IMR-90 (cell line): Measurements from ENCODE around the gene BATF. TPM values are rescaled to one million over a fixed set of nuclear protein-coding genes. Genes with fewer than 3 reads are reported as not detected.

Source experiments
- ATAC-seq: fragments of 200-7000 bp; cut with Tn5 transposase; 2 replicates; pipeline ENCODE4 v1.9.1; 2020; ENCODE audit warnings: low read depth, mild to moderate bottlenecking, moderate library complexity
- BruUV-seq: library from RNA; stranded (reverse); fragments of 400-500 nt; replicated peaks from 2 replicates; lab custom pipeline; 2021; lab: Mats Ljungman, UMichigan
- CTCF ChIA-PET: fragments of 300-600 bp; formaldehyde crosslinking; extraction: SDS; loops from one replicate; lab custom pipeline; 2021; ENCODE audit warnings: antibody characterized with exemption; lab: Yijun Ruan, JAX
- POLR2A ChIA-PET: fragments of 300-600 bp; sonication (Branson Sonifier 250); formaldehyde crosslinking; loops from one replicate; lab custom pipeline; 2022; ENCODE audit warnings: antibody characterized with exemption; ENCODE audit not compliant: unreplicated experiment; lab: Charles Lee
- DNase-seq: peaks from one replicate; pipeline ENCODE4 v3.0.0; 2013
- H2AFZ ChIP-seq: replicated peaks from 2 replicates; pipeline ENCODE3; 2013; ENCODE audit warnings: low read length, mild to moderate bottlenecking; ENCODE audit not compliant: poor library complexity
- H2AK5ac ChIP-seq: 2 replicates; pipeline ENCODE4 v1.6.1; 2013; ENCODE audit warnings: low read depth, low read length, inconsistent platforms
- H2AK9ac ChIP-seq: replicated peaks from 2 replicates; pipeline ENCODE3; 2013; ENCODE audit warnings: mild to moderate bottlenecking, low read depth, low read length, moderate library complexity; ENCODE audit not compliant: poor library complexity
- H2BK120ac ChIP-seq: 2 replicates; pipeline ENCODE4 v1.6.1; 2013; ENCODE audit warnings: low read depth, low read length, inconsistent platforms
- H2BK15ac ChIP-seq: 3 replicates; pipeline ENCODE4 v1.6.1; 2013; ENCODE audit warnings: low read depth, low read length, inconsistent platforms
- H2BK20ac ChIP-seq: 2 replicates; pipeline ENCODE4 v1.6.1; 2013; ENCODE audit warnings: low read depth, mild to moderate bottlenecking, inconsistent platforms, low read length, moderate library complexity
- H2BK5ac ChIP-seq: 2 replicates; pipeline ENCODE4 v1.6.1; 2013; ENCODE audit warnings: mild to moderate bottlenecking, low read depth, low read length, inconsistent platforms; ENCODE audit not compliant: poor library complexity, severe bottlenecking
- H3K14ac ChIP-seq: replicated peaks from 2 replicates; pipeline ENCODE4 v1.6.1; 2013; ENCODE audit warnings: low read depth, low read length, inconsistent platforms
- H3K18ac ChIP-seq: 2 replicates; pipeline ENCODE4 v1.6.1; 2013; ENCODE audit warnings: low read depth, low read length, control low read depth
- H3K23ac ChIP-seq: 2 replicates; pipeline ENCODE4 v1.6.1; 2013; ENCODE audit warnings: low read depth, low read length, inconsistent platforms
- H3K27ac ChIP-seq: 2 replicates; pipeline ENCODE4 v1.5.1; 2013; ENCODE audit warnings: mild to moderate bottlenecking, control low read depth, low read length; ENCODE audit not compliant: insufficient read depth
- H3K27me3 ChIP-seq: 2 replicates; pipeline ENCODE4 v1.6.1; 2013; ENCODE audit warnings: low read length; ENCODE audit not compliant: control insufficient read depth, insufficient read depth
- H3K36me3 ChIP-seq: 2 replicates; pipeline ENCODE4 v1.6.1; 2013; ENCODE audit warnings: low read length, mixed read lengths; ENCODE audit not compliant: control insufficient read depth, insufficient read depth
- H3K4ac ChIP-seq: 2 replicates; pipeline ENCODE4 v1.6.1; 2013; ENCODE audit warnings: low read depth, low read length, inconsistent platforms
- H3K4me1 ChIP-seq: 2 replicates; pipeline ENCODE4 v1.6.1; 2013; ENCODE audit warnings: low read length, mixed read lengths; ENCODE audit not compliant: control insufficient read depth, insufficient read depth
- H3K4me2 ChIP-seq: 2 replicates; pipeline ENCODE4 v1.6.1; 2013; ENCODE audit warnings: low read depth, mild to moderate bottlenecking, control low read depth, low read length, moderate library complexity
- H3K4me3 ChIP-seq: 2 replicates; pipeline ENCODE4 v1.5.1; 2013; ENCODE audit warnings: low read depth, mild to moderate bottlenecking, control low read depth, low read length, moderate library complexity; ENCODE audit not compliant: insufficient read depth
- H3K56ac ChIP-seq: 2 replicates; pipeline ENCODE4 v1.6.1; 2013; ENCODE audit warnings: low read length, inconsistent platforms; ENCODE audit not compliant: insufficient read depth; ENCODE audit errors: extremely low read depth
- H3K79me1 ChIP-seq, 2 experiments: 2 replicates each; pipeline ENCODE4 v1.6.1; 2013; ENCODE audit warnings: low read length in 2 of 2, inconsistent platforms in 1 of 2, low read depth in 1 of 2
- H3K9ac ChIP-seq: 2 replicates; pipeline ENCODE4 v1.6.1; 2013; ENCODE audit warnings: low read depth, low read length, control low read depth
- H3K9me1 ChIP-seq: 2 replicates; pipeline ENCODE4 v1.6.1; 2013; ENCODE audit warnings: low read length, inconsistent platforms; ENCODE audit not compliant: insufficient read depth
- H3K9me3 ChIP-seq: 2 replicates; pipeline ENCODE4 v1.6.1; 2013; ENCODE audit warnings: low read length; ENCODE audit not compliant: control insufficient read depth, insufficient read depth
- H4K20me1 ChIP-seq: 2 replicates; pipeline ENCODE4 v1.6.1; 2013; ENCODE audit warnings: low read length, inconsistent platforms; ENCODE audit not compliant: insufficient read depth
- H4K5ac ChIP-seq: 2 replicates; pipeline ENCODE4 v1.6.1; 2013; ENCODE audit warnings: mild to moderate bottlenecking, low read depth, low read length, control low read depth
- H4K8ac ChIP-seq, 2 experiments: 2 replicates each; pipeline ENCODE4 v1.6.1; 2013; ENCODE audit warnings: low read depth in 2 of 2, low read length in 2 of 2, control low read depth in 1 of 2, inconsistent platforms in 1 of 2
- H4K91ac ChIP-seq: 2 replicates; pipeline ENCODE4 v1.6.1; 2013; ENCODE audit warnings: low read depth, low read length, inconsistent platforms; ENCODE audit not compliant: insufficient read depth
- BHLHE40 ChIP-seq: fragments of 150-350 bp; IDR thresholded peaks from 2 replicates; pipeline ENCODE4 v1.6.1; 2016; ENCODE audit warnings: mild to moderate bottlenecking, low read depth, low read length
- CEBPB ChIP-seq: IDR thresholded peaks from 2 replicates; pipeline ENCODE4 v1.6.1; 2012; ENCODE audit warnings: low read depth, low read length, improper control_type of control experiment
- CHD1 ChIP-seq: IDR thresholded peaks from 2 replicates; pipeline ENCODE4 v1.6.1; 2012; ENCODE audit warnings: low read depth, low read length, improper control_type of control experiment
- FOS ChIP-seq: fragments of 150-350 bp; IDR thresholded peaks from 2 replicates; pipeline ENCODE4 v1.6.1; 2016; ENCODE audit warnings: low read depth, low read length
- MAFK ChIP-seq: IDR thresholded peaks from 2 replicates; pipeline ENCODE4 v1.6.1; 2012; ENCODE audit warnings: low read depth, low read length, improper control_type of control experiment
- MAZ ChIP-seq: IDR thresholded peaks from 2 replicates; pipeline ENCODE4 v1.6.1; 2012; ENCODE audit warnings: low read depth, mild to moderate bottlenecking, low read length, improper control_type of control experiment, moderate library complexity, borderline replicate concordance
- MXI1 ChIP-seq: IDR thresholded peaks from 2 replicates; pipeline ENCODE4 v1.6.1; 2012; ENCODE audit warnings: low read depth, mild to moderate bottlenecking, low read length, moderate library complexity, borderline replicate concordance
- NFE2L2 ChIP-seq: fragments of 150-350 bp; IDR thresholded peaks from 2 replicates; pipeline ENCODE4 v1.6.1; 2016; ENCODE audit warnings: low read depth, mild to moderate bottlenecking, low read length
- POLR2A ChIP-seq: IDR thresholded peaks from 2 replicates; pipeline ENCODE4 v1.6.1; 2012; ENCODE audit warnings: mild to moderate bottlenecking, low read depth, low read length
- RAD21 ChIP-seq: IDR thresholded peaks from 2 replicates; pipeline ENCODE4 v1.6.1; 2012; ENCODE audit warnings: low read length, improper control_type of control experiment
- RCOR1 ChIP-seq: IDR thresholded peaks from 2 replicates; pipeline ENCODE4 v1.6.1; 2012; ENCODE audit warnings: mild to moderate bottlenecking, low read length, improper control_type of control experiment; ENCODE audit not compliant: insufficient replicate concordance
- RFX5 ChIP-seq: IDR thresholded peaks from 2 replicates; pipeline ENCODE4 v1.8.0; 2012; ENCODE audit warnings: low read depth, mild to moderate bottlenecking, low read length, moderate library complexity
- SMC3 ChIP-seq: fragments of 150-350 bp; IDR thresholded peaks from 2 replicates; pipeline ENCODE4 v1.6.1; 2016; ENCODE audit warnings: low read depth, mild to moderate bottlenecking, antibody characterized with exemption, low read length, moderate library complexity
- USF2 ChIP-seq: fragments of 150-350 bp; IDR thresholded peaks from 2 replicates; pipeline ENCODE4 v1.6.1; 2017; ENCODE audit warnings: mild to moderate bottlenecking, antibody characterized with exemption, low read length, low read depth
- WGBS, 2 experiments: methylation state at CpG; one replicate each; pipeline versions ENCODE4 v1.1.5 to v1.1.7; 2013; ENCODE audit warnings: missing lambda C conversion rate in 2 of 2; ENCODE audit not compliant: insufficient read length in 1 of 2; ENCODE audit errors: extremely low coverage in 2 of 2; 5-methylcytosine and 5-hydroxymethylcytosine counted together
- dilution Hi-C: fragments of 300-500 bp; cut with HindIII; formaldehyde crosslinking; loops from one replicate; pipeline ENCODE4 v1.14.3; 2018; ENCODE audit warnings: low sequenced_read_pairs; ENCODE audit not compliant: unreplicated experiment
- in situ Hi-C: fragments of 300-500 bp; cut with MboI; formaldehyde crosslinking; loops from 3 replicates; pipeline ENCODE4 v1.14.3; 2019; ENCODE audit warnings: low sequenced_read_pairs, inconsistent platforms, mixed read lengths
- intact Hi-C: fragments of 100-400 bp; cut with micrococcal nuclease; formaldehyde crosslinking; loops from 2 replicates; pipeline ENCODE4 v1.10.0; 2022
- polyA plus RNA-seq, 3 experiments: library from polyadenylated mRNA; depleted of rRNA; stranded (reverse); fragments of >200 nt; gene quantifications; 2 replicates each; pipeline ENCODE4 v1.2.3, GENCODE V29; 2012; ENCODE audit warnings: low replicate concordance in 1 of 3
- total RNA-seq: library from RNA; depleted of rRNA; stranded (reverse); fragments of >200 nt; gene quantifications from 2 replicates; pipeline ENCODE4 v1.2.3, GENCODE V29; 2012
- TF ChIP-seq, protein P1 (sequence below): conservative IDR thresholded peaks from 2 replicates; pipeline ENCODE4 v1.5.1; 2012; ENCODE audit warnings: mild to moderate bottlenecking, low read depth, low read length, improper control_type of control experiment
- TF ChIP-seq, protein P2 (sequence below): fragments of 150-350 bp; IDR thresholded peaks from 2 replicates; pipeline ENCODE4 v1.6.1; 2016; ENCODE audit warnings: low read depth, mild to moderate bottlenecking, low read length, moderate library complexity, borderline replicate concordance

Gene BATF
- total and polyA plus RNA-seq, 2 of the 4 experiments (the other 2 are of a cell fraction): not detected

- TF ChIP-seq POLR2A (no peak), MAFK (no peak), NFE2L2 (no peak), CEBPB (no peak), FOS (no peak), BHLHE40 (no peak), MXI1 (no peak), RAD21 (no peak), RCOR1 (no peak), CHD1 (no peak), RFX5 (no peak), USF2 (no peak), MAZ (no peak), SMC3 (no peak)
- TF ChIP-seq, protein P1, sequence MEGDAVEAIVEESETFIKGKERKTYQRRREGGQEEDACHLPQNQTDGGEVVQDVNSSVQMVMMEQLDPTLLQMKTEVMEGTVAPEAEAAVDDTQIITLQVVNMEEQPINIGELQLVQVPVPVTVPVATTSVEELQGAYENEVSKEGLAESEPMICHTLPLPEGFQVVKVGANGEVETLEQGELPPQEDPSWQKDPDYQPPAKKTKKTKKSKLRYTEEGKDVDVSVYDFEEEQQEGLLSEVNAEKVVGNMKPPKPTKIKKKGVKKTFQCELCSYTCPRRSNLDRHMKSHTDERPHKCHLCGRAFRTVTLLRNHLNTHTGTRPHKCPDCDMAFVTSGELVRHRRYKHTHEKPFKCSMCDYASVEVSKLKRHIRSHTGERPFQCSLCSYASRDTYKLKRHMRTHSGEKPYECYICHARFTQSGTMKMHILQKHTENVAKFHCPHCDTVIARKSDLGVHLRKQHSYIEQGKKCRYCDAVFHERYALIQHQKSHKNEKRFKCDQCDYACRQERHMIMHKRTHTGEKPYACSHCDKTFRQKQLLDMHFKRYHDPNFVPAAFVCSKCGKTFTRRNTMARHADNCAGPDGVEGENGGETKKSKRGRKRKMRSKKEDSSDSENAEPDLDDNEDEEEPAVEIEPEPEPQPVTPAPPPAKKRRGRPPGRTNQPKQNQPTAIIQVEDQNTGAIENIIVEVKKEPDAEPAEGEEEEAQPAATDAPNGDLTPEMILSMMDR: no peak
- TF ChIP-seq, protein P2, sequence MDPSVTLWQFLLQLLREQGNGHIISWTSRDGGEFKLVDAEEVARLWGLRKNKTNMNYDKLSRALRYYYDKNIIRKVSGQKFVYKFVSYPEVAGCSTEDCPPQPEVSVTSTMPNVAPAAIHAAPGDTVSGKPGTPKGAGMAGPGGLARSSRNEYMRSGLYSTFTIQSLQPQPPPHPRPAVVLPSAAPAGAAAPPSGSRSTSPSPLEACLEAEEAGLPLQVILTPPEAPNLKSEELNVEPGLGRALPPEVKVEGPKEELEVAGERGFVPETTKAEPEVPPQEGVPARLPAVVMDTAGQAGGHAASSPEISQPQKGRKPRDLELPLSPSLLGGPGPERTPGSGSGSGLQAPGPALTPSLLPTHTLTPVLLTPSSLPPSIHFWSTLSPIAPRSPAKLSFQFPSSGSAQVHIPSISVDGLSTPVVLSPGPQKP: no peak
- no peak overlapping the region for H4K5ac ChIP-seq
- H3K18ac ChIP-seq: no peak overlapping the region
- intact Hi-C loops: no loop called here
- H4K8ac ChIP-seq: no peak overlapping the region
- no peak overlapping the region for H4K91ac ChIP-seq
- CTCF ChIA-PET: interaction anchor here (1.0 kb wide), 1 partner anchor 9 kb away, joined by 4 read pairs; no protein-coding TSS in a partner anchor
- no peak overlapping the region for H3K23ac ChIP-seq
- H2AFZ ChIP-seq: no peak overlapping the region
- no peak for ATAC-seq
- H2BK15ac ChIP-seq: no peak overlapping the region
- H3K4me2 ChIP-seq: no peak overlapping the region
- H3K4me3 ChIP-seq: no peak overlapping the region
- H3K79me1 ChIP-seq: no peaks in the 10 kb centered on the region
- H3K36me3 ChIP-seq: no peaks in the 10 kb centered on the region
- no peak overlapping the region for H2AK5ac ChIP-seq
- no peak overlapping the region for H3K14ac ChIP-seq
- H3K4ac ChIP-seq: no peak overlapping the region
- POLR2A ChIA-PET: no interaction called here
- dilution Hi-C loops: no loop called here
- no peaks in the 10 kb centered on the region for H3K9me1 ChIP-seq
- H3K4me1 ChIP-seq: no peaks in the 10 kb centered on the region
- 17% methylated on average over 1 of the region's 2 CpGs; no CpG with 5 or more reads in 1 of the 2 experiments for WGBS, 2 experiments
- BruUV-seq: no TSS peak
- H2AK9ac ChIP-seq: no peak overlapping the region
- H2BK20ac ChIP-seq: no peak overlapping the region
- no peak overlapping the region for H3K9ac ChIP-seq
- H2BK5ac ChIP-seq: no peak overlapping the region
- H4K20me1 ChIP-seq: no peaks in the 10 kb centered on the region
- no peak overlapping the region for H3K27ac ChIP-seq
- no peak overlapping the region for H2BK120ac ChIP-seq
- in situ Hi-C loops: loop anchor here (10.0 kb wide), 1 partner anchor 414 kb away; the partner anchor contains the start of genes IFT43 and TGFB3
- no peak overlapping the region for H3K56ac ChIP-seq
- H3K9me3 ChIP-seq: peaks cover 2% of the 10 kb centered on the region; the same call in 1 of the 2 replicates
- H3K27me3 ChIP-seq: peaks cover 55% of the 10 kb centered on the region
- DNase-seq: no peak
Measured at GRCh38 chr14:75570797-75571196, 48.5 kb downstream of the BATF start.
